T-cell (primary cell): ENCODE results near the gene ETS1. TPM values are rescaled to one million over a fixed set of nuclear protein-coding genes. Genes with fewer than 3 reads are reported as not detected.
A peak's percentile ranks its signal among the peaks of the same experiment; 100 is the strongest.

ENCODE experiments used
- ATAC-seq, 4 experiments: fragments of 200-7000 bp in 3 of 4; fragments of 150-1000 bp in 1 of 4; cut with Tn5 transposase; replicated peaks in 1 of 4; 1 replicate in 3 of 4; 2 replicates in 1 of 4; pipeline ENCODE4 v1.10.0; 2021; ENCODE audit warnings: moderate library complexity in 3 of 4, mild to moderate bottlenecking in 2 of 4, moderate number of reproducible peaks in 1 of 4
- CTCF ChIA-PET, 2 donors: fragments of 300-600 bp; sonication (Branson Sonifier 250); formaldehyde crosslinking; loops; one replicate each; lab custom pipeline; 2022; ENCODE audit warnings: antibody characterized with exemption in 2 of 2; lab: Charles Lee
- POLR2A ChIA-PET, 2 donors: fragments of 300-600 bp; sonication (Branson Sonifier 250); formaldehyde crosslinking; loops; one replicate each; lab custom pipeline; 2022; ENCODE audit warnings: antibody characterized with exemption in 2 of 2; lab: Charles Lee
- DNase-seq, 35 experiments: peaks; one replicate each; pipeline versions ENCODE4 v3.0.0 to v3.0.0-alpha.2; 2013 to 2023
- H3K27ac ChIP-seq: one replicate; pipeline ENCODE4 v1.5.1; 2013; ENCODE audit warnings: low read length
- H3K27me3 ChIP-seq, 2 experiments: replicated peaks in 1 of 2; 1 replicate in 1 of 2; 2 replicates in 1 of 2; pipeline versions ENCODE4 v1.6.1 to v1.7.0; 2013; ENCODE audit warnings: low read length in 1 of 2, mixed read lengths in 1 of 2; ENCODE audit not compliant: control insufficient read depth in 2 of 2, insufficient read depth in 2 of 2; ENCODE audit errors: extremely low read depth in 1 of 2
- H3K36me3 ChIP-seq, 2 donors: 1 replicate in 1 of 2; 2 replicates in 1 of 2; pipeline versions ENCODE4 v1.6.1 to v1.7.0; 2013; ENCODE audit warnings: low read length in 1 of 2; ENCODE audit not compliant: control insufficient read depth in 2 of 2, insufficient read depth in 1 of 2; ENCODE audit errors: extremely low read depth in 1 of 2
- H3K4me1 ChIP-seq, 2 experiments: 1 replicate in 1 of 2; 2 replicates in 1 of 2; pipeline versions ENCODE4 v1.6.1 to v1.7.0; 2013; ENCODE audit warnings: low read length in 2 of 2, mixed read lengths in 1 of 2; ENCODE audit not compliant: insufficient read depth in 2 of 2, control insufficient read depth in 1 of 2; ENCODE audit errors: extremely low read depth in 1 of 2
- H3K4me3 ChIP-seq, 2 donors: 1 replicate in 1 of 2; 2 replicates in 1 of 2; pipeline versions ENCODE4 v1.5.1 to v1.7.0; 2013; ENCODE audit warnings: mild to moderate bottlenecking in 2 of 2, low read length in 1 of 2, moderate library complexity in 1 of 2; ENCODE audit not compliant: control insufficient read depth in 1 of 2; ENCODE audit errors: extremely low read depth in 1 of 2
- H3K9me3 ChIP-seq: 2 replicates; pipeline ENCODE4 v1.7.0; 2013
- H3K27ac Mint-ChIP-seq, 2 donors: one replicate each; pipeline ENCODE4 v1.8.0; 2020 to 2021; ENCODE audit warnings: mild to moderate bottlenecking in 2 of 2, mixed read lengths in 2 of 2
- H3K27me3 Mint-ChIP-seq, 2 donors: one replicate each; pipeline ENCODE4 v1.8.0; 2021 to 2022; ENCODE audit warnings: mixed read lengths in 2 of 2
- H3K36me3 Mint-ChIP-seq: one replicate; pipeline ENCODE4 v1.8.0; 2021; ENCODE audit warnings: mixed read lengths
- H3K4me1 Mint-ChIP-seq, 3 donors: one replicate each; pipeline ENCODE4 v1.8.0; 2020 to 2022; ENCODE audit warnings: mixed read lengths in 3 of 3, mild to moderate bottlenecking in 1 of 3
- H3K4me3 Mint-ChIP-seq, 3 donors: one replicate each; pipeline ENCODE4 v1.8.0; 2020 to 2022; ENCODE audit warnings: mild to moderate bottlenecking in 3 of 3, mixed read lengths in 3 of 3, moderate library complexity in 3 of 3
- H3K9me3 Mint-ChIP-seq, 3 donors: one replicate each; pipeline ENCODE4 v1.8.0; 2020 to 2022; ENCODE audit warnings: mixed read lengths in 3 of 3
- WGBS: methylation state at CpG from one replicate; pipeline ENCODE4 v1.1.5; 2013; ENCODE audit warnings: missing lambda C conversion rate; ENCODE audit not compliant: insufficient coverage; 5-methylcytosine and 5-hydroxymethylcytosine counted together
- total RNA-seq, 35 experiments: library from RNA in 6 of 35; stranded (reverse) in 6 of 35; fragments of 120-200 nt in 1 of 35; gene quantifications; one replicate each; pipeline versions ENCODE4 v1.2.1 to v1.2.4 and lab custom pipeline; 2013 to 2026

The ETS1 gene, protein sequence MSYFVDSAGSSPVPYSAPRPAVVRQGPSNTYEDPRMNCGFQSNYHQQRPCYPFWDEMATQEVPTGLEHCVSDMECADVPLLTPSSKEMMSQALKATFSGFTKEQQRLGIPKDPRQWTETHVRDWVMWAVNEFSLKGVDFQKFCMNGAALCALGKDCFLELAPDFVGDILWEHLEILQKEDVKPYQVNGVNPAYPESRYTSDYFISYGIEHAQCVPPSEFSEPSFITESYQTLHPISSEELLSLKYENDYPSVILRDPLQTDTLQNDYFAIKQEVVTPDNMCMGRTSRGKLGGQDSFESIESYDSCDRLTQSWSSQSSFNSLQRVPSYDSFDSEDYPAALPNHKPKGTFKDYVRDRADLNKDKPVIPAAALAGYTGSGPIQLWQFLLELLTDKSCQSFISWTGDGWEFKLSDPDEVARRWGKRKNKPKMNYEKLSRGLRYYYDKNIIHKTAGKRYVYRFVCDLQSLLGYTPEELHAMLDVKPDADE
- total RNA-seq = 1,000 to 10,000 TPM in 1 of 5 donors, 100 to 1,000 TPM in 4; 773 to 1,065 (median 854) TPM
- 996 TPM for total RNA-seq (2013)
- 270 to 1,978 (median 1,343) reads per million in 29 experiments for total RNA-seq (lab: John Stamatoyannopoulos, UW)

DNA sequence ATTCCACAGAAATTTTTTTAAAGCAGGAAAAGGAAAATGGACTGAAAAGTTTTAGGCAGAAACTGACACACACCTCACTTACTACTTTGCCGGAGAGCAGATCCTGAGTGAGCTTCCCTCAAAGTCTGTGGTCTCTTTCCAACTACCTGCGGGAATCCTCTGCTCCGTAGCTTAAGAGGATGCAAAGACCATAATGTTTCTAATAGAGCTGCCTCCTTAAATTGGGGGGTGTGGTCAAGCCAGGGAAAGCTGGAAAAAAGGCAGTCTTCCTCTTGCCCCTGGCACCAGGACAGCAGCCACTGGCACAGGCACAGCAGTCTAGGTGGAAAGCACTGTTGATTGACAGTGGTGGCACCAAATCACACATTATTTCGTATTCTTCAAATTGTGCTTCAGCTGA is at the start of gene ETS1:
ETS1 (minus strand) TSS at position 144 of the 400 bp plus-strand sequence. CDS start 14,428 bp downstream, outside the sequence.
- no peaks in the 10 kb centered on the region for H3K36me3 ChIP-seq
- POLR2A ChIA-PET = no interaction called here
- peaks cover 0 to 2% of the 10 kb centered on the region in 2 experiments for H3K4me1 ChIP-seq
- no peak within 1 kb of the TSS for H3K27ac ChIP-seq
- no peak within 1 kb of the TSS for H3K4me3 ChIP-seq
- no peaks in the 10 kb centered on the region for H3K9me3 ChIP-seq
- H3K9me3 Mint-ChIP-seq = no peaks in the 10 kb centered on the region
- peaks cover 0 to 2% of the 10 kb centered on the region in 2 donors for H3K27me3 Mint-ChIP-seq
- peaks cover 20 to 43% (median 23%) of the 10 kb centered on the region in 3 donors for H3K4me1 Mint-ChIP-seq
- no peak for ATAC-seq
- no CpG with 5 or more reads among the region's 4 CpGs for WGBS
- H3K27ac Mint-ChIP-seq = no peak within 1 kb of the TSS
- DNase-seq = no peak
- peaks cover 0 to 4% of the 10 kb centered on the region in 2 experiments for H3K27me3 ChIP-seq
- H3K4me3 Mint-ChIP-seq = no peak within 1 kb of the TSS
- H3K36me3 Mint-ChIP-seq = no peaks in the 10 kb centered on the region
- CTCF ChIA-PET = no interaction called here

DNA sequence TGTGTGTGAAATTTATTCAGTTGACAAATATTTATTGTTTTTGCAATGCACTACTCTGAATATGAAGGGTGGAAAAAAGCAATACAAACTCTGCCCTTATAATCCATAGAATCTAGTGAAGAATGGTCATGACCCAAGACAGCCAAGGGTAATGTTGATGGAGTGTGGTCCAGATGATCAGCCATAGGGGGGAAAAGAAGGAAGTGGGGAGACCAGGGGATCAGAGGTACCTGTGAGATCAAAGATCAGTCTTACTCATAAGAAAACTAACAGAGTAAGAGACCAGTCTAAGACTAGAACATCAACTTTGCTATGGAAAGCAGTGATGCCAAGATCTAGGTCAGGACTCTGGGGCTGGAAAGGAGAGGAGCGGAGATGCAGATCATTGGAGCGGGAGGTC is 47.0 kb upstream of the ETS1 start:
- Mint-ChIP-seq H3K4me3 (no peak overlapping the region), H3K36me3 (no peaks in the 10 kb centered on the region), H3K4me1 (peaks cover 30 to 44% (median 40%) of the 10 kb centered on the region in 3 donors), H3K9me3 (no peaks in the 10 kb centered on the region), H3K27ac (no peak overlapping the region), H3K27me3 (no peaks in the 10 kb centered on the region)
- no peak for DNase-seq
- no peak for ATAC-seq
- no peak overlapping the region for H3K27ac ChIP-seq
- WGBS = 100% methylated on average over 2 of the region's 2 CpGs
- POLR2A ChIA-PET = interaction anchor here in 1 of 2 donors (0.6 to 0.7 kb wide), 2 partner anchors 33 to 289 kb away, joined by 3 to 4 read pairs; no protein-coding TSS in a partner anchor
- H3K4me3 ChIP-seq = no peak overlapping the region
- no peaks in the 10 kb centered on the region for H3K36me3 ChIP-seq
- H3K9me3 ChIP-seq = no peaks in the 10 kb centered on the region
- H3K4me1 ChIP-seq = peaks cover 19 to 31% of the 10 kb centered on the region in 2 experiments
- H3K27me3 ChIP-seq = peaks cover 0 to 10% of the 10 kb centered on the region in 2 experiments
- CTCF ChIA-PET = interaction anchor here (0.6 to 7.2 kb wide), 5 partner anchors 114 to 474 kb away, joined by 3 to 109 read pairs (median 4); no protein-coding TSS in a partner anchor

DNA sequence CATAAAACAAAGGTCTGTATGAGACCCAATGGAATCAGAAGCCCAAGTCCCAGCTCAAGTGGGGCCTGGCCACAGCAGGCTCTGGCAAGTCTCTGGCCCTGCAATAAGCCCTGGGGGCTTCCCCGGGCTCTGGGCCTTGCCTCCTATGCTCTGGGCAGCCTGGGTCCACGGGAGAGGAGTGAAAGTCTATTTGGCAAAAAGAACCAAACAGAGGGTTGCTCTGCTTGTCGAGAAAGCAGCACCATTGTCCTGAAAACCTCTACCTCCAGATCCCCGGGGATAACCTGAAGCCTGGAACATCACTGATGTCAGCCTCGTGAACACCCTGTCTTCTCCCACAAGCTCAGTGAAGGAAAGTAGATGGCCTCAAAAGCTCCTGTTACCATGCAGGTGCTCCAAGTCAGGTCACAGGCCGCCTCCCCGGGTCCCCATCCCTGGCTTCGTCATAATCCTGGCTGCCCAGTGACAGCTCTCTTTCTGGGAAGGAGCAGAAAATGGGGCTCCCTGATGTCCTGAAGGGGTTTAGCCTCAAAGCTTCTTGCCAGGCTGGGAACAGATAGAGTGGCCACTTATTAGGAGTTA is 46.1 kb upstream of the ETS1 start:
- peaks cover 38 to 52% (median 49%) of the 10 kb centered on the region in 3 donors for H3K4me1 Mint-ChIP-seq
- no peaks in the 10 kb centered on the region for H3K36me3 Mint-ChIP-seq
- no peaks in the 10 kb centered on the region for H3K9me3 Mint-ChIP-seq
- CTCF ChIA-PET = interaction anchor here (0.7 to 7.2 kb wide), 13 partner anchors 9 to 473 kb away, joined by 3 to 109 read pairs (median 4); no protein-coding TSS in a partner anchor
- Histone ChIP-seq H3K27ac (no peak overlapping the region), H3K4me1 (peaks cover 27 to 40% of the 10 kb centered on the region in 2 experiments), H3K36me3 (no peaks in the 10 kb centered on the region), H3K9me3 (no peaks in the 10 kb centered on the region), H3K27me3 (peaks cover 0 to 10% of the 10 kb centered on the region in 2 experiments), H3K4me3 (no peak overlapping the region)
- 97% methylated on average over 5 of the region's 8 CpGs for WGBS
- H3K4me3 Mint-ChIP-seq = no peak overlapping the region
- H3K27me3 Mint-ChIP-seq = no peaks in the 10 kb centered on the region
- H3K27ac Mint-ChIP-seq = no peak overlapping the region
- no peak for ATAC-seq
- no peak for DNase-seq
- POLR2A ChIA-PET = interaction anchor here in 1 of 2 donors (0.7 kb wide), 1 partner anchor 288 kb away, joined by 3 read pairs; no protein-coding TSS in a partner anchor

DNA sequence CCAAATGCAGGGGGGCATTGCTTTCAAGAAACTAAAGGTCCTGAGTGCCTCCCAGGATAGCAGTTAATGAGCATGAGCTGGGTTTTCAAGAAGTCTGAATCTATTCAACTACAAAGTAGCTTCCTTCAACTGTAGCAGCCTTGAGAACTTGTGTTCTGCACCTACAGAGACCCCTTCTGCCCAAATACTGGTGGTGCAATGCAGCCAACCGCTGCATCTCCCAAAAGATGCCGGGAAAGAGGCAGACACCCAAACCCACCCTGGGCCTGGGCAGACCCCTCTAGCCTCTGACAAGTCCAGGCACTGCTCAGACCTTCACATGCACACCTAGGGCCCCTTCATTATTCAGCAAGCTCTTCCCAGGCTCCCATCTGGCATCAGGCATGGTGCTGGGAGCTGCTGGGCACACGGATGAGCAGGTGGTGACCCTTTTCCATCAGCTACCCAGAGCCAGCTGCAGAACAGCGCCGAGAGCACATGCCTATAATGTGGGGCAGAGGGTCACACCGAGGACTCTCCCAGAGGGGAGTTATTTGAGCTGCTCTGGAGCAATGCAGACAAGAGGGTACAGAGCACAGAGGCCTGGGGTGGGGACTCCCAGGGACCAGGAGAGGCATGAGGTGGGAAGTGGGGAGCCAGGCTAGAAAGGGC is 44.9 kb upstream of the ETS1 start:
- peaks cover 0 to 5% of the 10 kb centered on the region in 2 experiments for H3K27me3 ChIP-seq
- no peaks in the 10 kb centered on the region for H3K36me3 ChIP-seq
- peaks cover 49 to 56% (median 54%) of the 10 kb centered on the region in 3 donors for H3K4me1 Mint-ChIP-seq
- H3K36me3 Mint-ChIP-seq = no peaks in the 10 kb centered on the region
- no peaks in the 10 kb centered on the region for H3K9me3 ChIP-seq
- peaks cover 37 to 45% of the 10 kb centered on the region in 2 experiments for H3K4me1 ChIP-seq
- ChIA-PET CTCF (interaction anchor here (0.5 to 7.2 kb wide), 62 partner anchors 8 to 1272 kb away, joined by 3 to 109 read pairs (median 4); partner anchors contain the start of gene FLI1 (in 1 of the 2)), POLR2A (interaction anchor here (0.5 to 0.9 kb wide), 3 partner anchors 65 to 460 kb away, joined by 3 to 9 read pairs (median 3); no protein-coding TSS in a partner anchor)
- H3K27ac Mint-ChIP-seq = peak overlapping the region; percentile 59 to 64
- H3K9me3 Mint-ChIP-seq = no peaks in the 10 kb centered on the region
- ATAC-seq (peak; percentile 49 to 57 (median 52)), DNase-seq (peak in 27 of 35 experiments; percentile 18 to 72 (median 36))
- 59% methylated on average over 5 of the region's 6 CpGs for WGBS
- H3K27me3 Mint-ChIP-seq = no peaks in the 10 kb centered on the region
- no peak overlapping the region for H3K4me3 Mint-ChIP-seq
- H3K27ac ChIP-seq = no peak overlapping the region
- H3K4me3 ChIP-seq = no peak overlapping the region

DNA sequence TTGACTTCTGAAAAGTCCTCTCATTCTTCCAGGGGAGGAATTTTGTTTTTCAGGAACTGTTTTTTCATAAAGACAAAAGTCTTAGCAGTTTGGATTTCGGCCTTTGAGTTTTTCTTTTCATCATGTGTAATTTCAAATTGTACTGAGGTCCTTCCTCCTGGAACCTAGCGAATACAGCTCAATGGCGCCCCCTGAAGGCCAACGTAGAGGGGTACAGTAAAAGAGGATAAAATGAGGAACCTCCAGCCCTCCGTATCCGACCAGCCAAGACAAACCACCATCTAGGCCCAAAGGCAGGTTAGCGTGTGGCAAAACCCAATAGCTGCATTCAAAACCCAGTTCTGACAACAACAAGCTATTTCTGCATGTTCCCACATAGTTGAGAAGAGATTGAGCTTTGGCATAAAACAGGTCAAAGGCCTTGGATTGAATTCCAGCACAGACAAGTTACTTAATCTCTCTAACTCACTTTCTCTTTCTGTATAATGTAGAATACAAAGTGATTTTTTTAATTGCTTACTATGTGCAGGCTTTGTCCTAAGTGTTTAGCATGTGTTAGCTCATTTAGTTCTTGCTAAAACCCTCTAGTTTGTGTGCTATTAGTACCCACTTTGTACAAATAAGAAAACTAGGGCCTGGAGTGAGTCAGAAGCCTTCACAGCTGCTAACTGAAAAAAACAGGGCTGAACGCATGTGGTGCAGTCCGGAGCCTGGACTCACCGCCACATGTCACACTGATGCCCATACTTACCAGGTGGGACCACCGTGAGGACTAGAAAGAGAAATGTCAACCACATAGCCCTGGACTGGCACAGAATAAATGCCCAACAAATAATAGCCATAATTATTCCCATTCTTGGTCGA is 43.2 kb upstream of the ETS1 start:
- peak; percentile 71 to 97 (median 89) for DNase-seq
- ChIA-PET CTCF (interaction anchor here (0.5 to 7.2 kb wide), 103 partner anchors 10 to 605 kb away, joined by 3 to 109 read pairs (median 4); no protein-coding TSS in a partner anchor), POLR2A (interaction anchor here (0.5 to 1.6 kb wide), 12 partner anchors 19 to 346 kb away, joined by 3 to 18 read pairs (median 5); no protein-coding TSS in a partner anchor)
- Histone ChIP-seq H3K27me3 (no peaks in the 10 kb centered on the region), H3K9me3 (no peaks in the 10 kb centered on the region), H3K4me3 (no peak overlapping the region), H3K36me3 (no peaks in the 10 kb centered on the region), H3K27ac (peak overlapping the region; percentile 78), H3K4me1 (peaks cover 53 to 57% of the 10 kb centered on the region in 2 experiments)
- Mint-ChIP-seq H3K27me3 (no peaks in the 10 kb centered on the region), H3K36me3 (no peaks in the 10 kb centered on the region), H3K27ac (peak overlapping the region; percentile 99 to 100), H3K4me1 (peaks cover 65 to 71% (median 68%) of the 10 kb centered on the region in 3 donors), H3K4me3 (peak overlapping the region; percentile 46 to 70 (median 53)), H3K9me3 (no peaks in the 10 kb centered on the region)
- peak; percentile 73 to 84 (median 78) for ATAC-seq
- WGBS = 66% methylated on average over 4 of the region's 12 CpGs
